DOHH2 (cell line): ENCODE measurements around the gene ROBO1.

Source experiments
- H3F3A ChIP-seq: fragments of 200-600 bp; sonication (generic), shearing (Covaris generic); 2 replicates; pipeline ENCODE4 v1.6.0; 2016; ENCODE audit warnings: antibody characterized with exemption, mild to moderate bottlenecking; ENCODE audit not compliant: control insufficient read depth, insufficient read depth
- H3K27ac ChIP-seq: fragments of 200-600 bp; sonication (generic); 2 replicates; pipeline ENCODE4 v1.5.1; 2014; ENCODE audit warnings: low read depth, mild to moderate bottlenecking, low read length, moderate library complexity
- H3K27me3 ChIP-seq: fragments of 200-600 bp; sonication (generic); 2 replicates; pipeline ENCODE4 v1.6.1; 2014; ENCODE audit warnings: mild to moderate bottlenecking, low read length, mixed read lengths; ENCODE audit not compliant: control insufficient read depth
- H3K36me3 ChIP-seq: fragments of 200-600 bp; sonication (generic); 2 replicates; pipeline ENCODE4 v1.6.1; 2014; ENCODE audit warnings: mild to moderate bottlenecking, low read length, moderate library complexity, mixed read lengths; ENCODE audit not compliant: control insufficient read depth
- H3K4me1 ChIP-seq: fragments of 200-600 bp; sonication (generic); 2 replicates; pipeline ENCODE4 v1.6.1; 2014; ENCODE audit warnings: mild to moderate bottlenecking, low read length, mixed read lengths; ENCODE audit not compliant: control insufficient read depth
- H3K4me2 ChIP-seq: fragments of 200-600 bp; sonication (generic); 2 replicates; pipeline ENCODE4 v1.6.0; 2014; ENCODE audit warnings: mild to moderate bottlenecking, low read length, moderate library complexity
- H3K4me3 ChIP-seq: fragments of 200-600 bp; sonication (generic); 2 replicates; pipeline ENCODE4 v1.5.1; 2014; ENCODE audit warnings: mild to moderate bottlenecking, low read length, mixed read lengths
- H3K79me2 ChIP-seq: fragments of 200-600 bp; sonication (generic); 2 replicates; pipeline ENCODE4 v1.6.1; 2014; ENCODE audit warnings: mild to moderate bottlenecking, low read length, mixed read lengths; ENCODE audit not compliant: control insufficient read depth
- H3K9me2 ChIP-seq: fragments of 200-600 bp; sonication (generic); replicated peaks from 2 replicates; pipeline ENCODE4 v1.6.1; 2014; ENCODE audit warnings: mild to moderate bottlenecking, low read length, mixed read lengths; ENCODE audit not compliant: control insufficient read depth
- H3K9me3 ChIP-seq: fragments of 200-600 bp; sonication (generic); 2 replicates; pipeline ENCODE4 v1.6.1; 2014; ENCODE audit warnings: antibody characterized with exemption, low read length, mixed read lengths; ENCODE audit not compliant: control insufficient read depth, insufficient read depth
- H4K20me1 ChIP-seq: fragments of 200-600 bp; sonication (generic); 2 replicates; pipeline ENCODE4 v1.6.0; 2014; ENCODE audit warnings: low read depth, mild to moderate bottlenecking, antibody characterized with exemption, low read length, moderate library complexity; ENCODE audit not compliant: control insufficient read depth, insufficient read depth
- EZH2phosphoT487 ChIP-seq: fragments of 200-600 bp; sonication (generic); IDR thresholded peaks from 2 replicates; pipeline ENCODE4 v1.6.1; 2017; ENCODE audit warnings: borderline replicate concordance, mild to moderate bottlenecking, antibody characterized with exemption, low read length, moderate library complexity, mixed read lengths
- TF ChIP-seq, protein P1 (sequence below): fragments of 200-600 bp; sonication (generic); IDR thresholded peaks from one replicate; pipeline ENCODE4 v1.5.1; 2014; ENCODE audit warnings: antibody characterized with exemption, mild to moderate bottlenecking, low read depth, low read length; ENCODE audit not compliant: poor library complexity, severe bottlenecking

ROBO1 gene

DNA sequence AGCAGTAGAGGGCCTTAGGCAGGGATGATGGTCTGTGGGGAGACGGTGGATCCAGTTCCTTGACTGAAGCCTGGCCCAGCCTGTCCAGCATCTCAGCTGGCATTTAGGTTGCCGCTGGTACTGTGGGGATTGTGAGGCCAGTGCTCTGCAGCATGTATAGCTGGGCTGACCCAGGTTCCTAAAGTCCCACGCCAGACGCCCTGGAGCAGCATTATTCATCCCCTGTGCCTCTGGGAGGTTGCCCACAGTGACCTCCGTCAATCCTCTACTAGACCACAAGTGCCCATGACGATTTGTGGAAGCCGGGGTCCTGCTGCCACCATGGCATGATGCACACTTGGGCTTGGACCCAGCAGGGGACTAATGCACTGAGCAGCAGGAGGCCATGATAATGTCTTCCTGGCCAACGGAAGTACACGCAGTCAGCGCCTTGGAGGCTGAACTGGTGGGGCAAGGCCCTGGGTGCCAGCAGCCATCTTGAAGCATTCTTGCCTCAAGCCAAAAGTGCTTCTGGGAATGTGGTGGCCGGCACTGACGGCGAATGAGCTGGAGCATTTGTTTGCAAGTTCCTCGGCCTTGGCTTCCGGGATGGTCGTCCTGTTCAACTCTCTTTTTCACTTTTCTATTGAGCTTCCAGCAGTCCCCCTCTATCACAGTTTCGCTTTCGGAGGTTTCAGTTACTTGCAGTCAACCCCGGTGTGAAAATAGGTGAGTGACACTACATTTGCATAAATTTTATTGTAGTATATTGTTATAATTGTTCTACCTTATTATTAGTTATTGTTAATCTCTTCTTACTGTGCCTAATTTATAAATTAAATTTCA is 949.4 kb downstream of the ROBO1 start:
- no peaks in the 10 kb centered on the region for H4K20me1 ChIP-seq
- no peaks in the 10 kb centered on the region for H3K79me2 ChIP-seq
- no peaks in the 10 kb centered on the region for H3K4me1 ChIP-seq
- H3K9me3 ChIP-seq = no peaks in the 10 kb centered on the region; the same call in 1 of the 2 replicates
- no peaks in the 10 kb centered on the region for H3K9me2 ChIP-seq
- H3K27ac ChIP-seq = no peak overlapping the region
- H3K27me3 ChIP-seq = no peaks in the 10 kb centered on the region
- H3K36me3 ChIP-seq = no peaks in the 10 kb centered on the region
- no peaks in the 10 kb centered on the region for H3F3A ChIP-seq
- TF ChIP-seq, protein P1, sequence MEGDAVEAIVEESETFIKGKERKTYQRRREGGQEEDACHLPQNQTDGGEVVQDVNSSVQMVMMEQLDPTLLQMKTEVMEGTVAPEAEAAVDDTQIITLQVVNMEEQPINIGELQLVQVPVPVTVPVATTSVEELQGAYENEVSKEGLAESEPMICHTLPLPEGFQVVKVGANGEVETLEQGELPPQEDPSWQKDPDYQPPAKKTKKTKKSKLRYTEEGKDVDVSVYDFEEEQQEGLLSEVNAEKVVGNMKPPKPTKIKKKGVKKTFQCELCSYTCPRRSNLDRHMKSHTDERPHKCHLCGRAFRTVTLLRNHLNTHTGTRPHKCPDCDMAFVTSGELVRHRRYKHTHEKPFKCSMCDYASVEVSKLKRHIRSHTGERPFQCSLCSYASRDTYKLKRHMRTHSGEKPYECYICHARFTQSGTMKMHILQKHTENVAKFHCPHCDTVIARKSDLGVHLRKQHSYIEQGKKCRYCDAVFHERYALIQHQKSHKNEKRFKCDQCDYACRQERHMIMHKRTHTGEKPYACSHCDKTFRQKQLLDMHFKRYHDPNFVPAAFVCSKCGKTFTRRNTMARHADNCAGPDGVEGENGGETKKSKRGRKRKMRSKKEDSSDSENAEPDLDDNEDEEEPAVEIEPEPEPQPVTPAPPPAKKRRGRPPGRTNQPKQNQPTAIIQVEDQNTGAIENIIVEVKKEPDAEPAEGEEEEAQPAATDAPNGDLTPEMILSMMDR = no peak
- no peak for TF ChIP-seq EZH2phosphoT487
- H3K4me3 ChIP-seq = no peak overlapping the region
- H3K4me2 ChIP-seq = no peak overlapping the region

GRCh38 chr3:78814893-78815562 is 952.8 kb downstream of the ROBO1 start:
- Histone ChIP-seq H3K36me3 (no peaks in the 10 kb centered on the region), H3K4me1 (no peaks in the 10 kb centered on the region), H3K79me2 (no peaks in the 10 kb centered on the region), H3K27me3 (no peaks in the 10 kb centered on the region), H3K9me3 (no peaks in the 10 kb centered on the region; the same call in 1 of the 2 replicates), H4K20me1 (no peaks in the 10 kb centered on the region), H3K9me2 (no peaks in the 10 kb centered on the region), H3K4me3 (no peak overlapping the region), H3K27ac (no peak overlapping the region), H3F3A (no peaks in the 10 kb centered on the region), H3K4me2 (no peak overlapping the region)
- TF ChIP-seq EZH2phosphoT487 = no peak
- TF ChIP-seq, protein P1 = no peak

DNA sequence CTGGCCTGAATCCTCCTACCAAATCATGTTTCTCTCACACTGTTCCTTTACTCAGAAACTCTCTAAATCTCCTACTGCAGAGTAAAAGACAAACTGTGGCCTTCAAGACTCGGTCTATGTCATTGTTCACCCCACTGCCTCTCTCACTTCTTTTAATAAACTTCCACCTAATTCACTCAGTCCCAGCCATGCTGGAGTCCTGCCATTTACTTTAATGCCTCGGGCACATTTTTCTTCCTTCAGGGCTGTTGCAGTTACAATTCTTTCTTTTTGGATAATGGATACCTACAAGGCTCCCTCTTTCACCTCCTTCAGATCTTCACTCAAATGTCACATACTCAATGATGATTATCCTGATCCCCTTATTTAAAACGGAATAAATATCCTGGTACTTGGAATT is 955.6 kb downstream of the ROBO1 start:
- Histone ChIP-seq H3K9me3 (no peaks in the 10 kb centered on the region), H3K36me3 (no peaks in the 10 kb centered on the region), H3F3A (no peaks in the 10 kb centered on the region), H3K27me3 (no peaks in the 10 kb centered on the region), H3K9me2 (no peaks in the 10 kb centered on the region), H4K20me1 (no peaks in the 10 kb centered on the region), H3K4me1 (no peaks in the 10 kb centered on the region), H3K4me2 (no peak overlapping the region), H3K79me2 (no peaks in the 10 kb centered on the region), H3K27ac (no peak overlapping the region), H3K4me3 (no peak overlapping the region)
- TF ChIP-seq EZH2phosphoT487 = no peak
- TF ChIP-seq, protein P1 = no peak
